Esophagus squamous epithelium (tissue), 4 donors: Measurements from ENCODE around the gene TIFAB.

ENCODE experiments used
- CTCF ChIP-seq, 6 experiments: fragments of 450-650 bp in 4 of 6; fragments of 200-600 bp in 2 of 6; sonication (generic) in 2 of 6; IDR thresholded peaks; one replicate each; pipeline ENCODE4 v1.5.1; 2016 to 2019; ENCODE audit warnings: antibody characterized with exemption in 6 of 6, mild to moderate bottlenecking in 4 of 6, moderate library complexity in 4 of 6
- POLR2A ChIP-seq, 4 donors: fragments of 450-650 bp; IDR thresholded peaks; one replicate each; pipeline ENCODE4 v1.6.1; 2017; ENCODE audit warnings: antibody characterized with exemption in 4 of 4, mild to moderate bottlenecking in 4 of 4, moderate library complexity in 3 of 4

- TF ChIP-seq CTCF (IDR thresholded peaks at IDR 0.05) = no peak
- TF ChIP-seq POLR2A (IDR thresholded peaks at IDR 0.05) = no peak
Measured at GRCh38 chr5:135399794-135400542, 52.2 kb downstream of the TIFAB start.
